Uterus (tissue), 2 donors: ENCODE results near the gene TXNIP.

Source experiments
- POLR2A ChIP-seq, 2 donors: fragments of 450-650 bp; IDR thresholded peaks; one replicate each; pipeline ENCODE4 v1.6.1; 2016; ENCODE audit warnings: antibody characterized with exemption in 2 of 2, mild to moderate bottlenecking in 1 of 2, moderate library complexity in 1 of 2
- TF ChIP-seq, protein P1 (sequence below), 4 experiments: fragments of 200-600 bp in 2 of 4; fragments of 450-650 bp in 2 of 4; sonication (generic) in 2 of 4; IDR thresholded peaks; one replicate each; pipeline ENCODE4 v1.5.1; 2016 to 2019; ENCODE audit warnings: antibody characterized with exemption in 4 of 4, mild to moderate bottlenecking in 2 of 4, moderate library complexity in 1 of 4

DNA sequence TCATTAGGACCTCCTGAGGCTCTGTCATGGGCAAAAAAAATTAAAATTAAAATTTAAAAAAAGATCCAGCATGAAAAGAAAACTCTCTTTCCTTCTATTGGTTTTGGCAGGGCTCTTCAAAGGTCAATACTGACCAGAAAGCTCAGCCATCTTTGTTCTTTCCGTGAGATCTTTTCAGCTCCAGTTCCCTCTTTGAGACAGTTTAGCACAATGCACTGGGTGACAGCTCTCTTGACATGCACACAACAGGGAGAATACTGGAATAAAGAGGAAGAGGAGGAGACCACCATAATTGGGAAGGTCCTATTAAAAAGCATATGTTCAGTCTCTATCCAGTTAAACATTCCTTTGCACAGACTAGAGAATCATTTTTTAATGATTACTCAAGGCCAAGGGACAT, 44.9 kb downstream of the TXNIP start:
- TF ChIP-seq, protein P1, sequence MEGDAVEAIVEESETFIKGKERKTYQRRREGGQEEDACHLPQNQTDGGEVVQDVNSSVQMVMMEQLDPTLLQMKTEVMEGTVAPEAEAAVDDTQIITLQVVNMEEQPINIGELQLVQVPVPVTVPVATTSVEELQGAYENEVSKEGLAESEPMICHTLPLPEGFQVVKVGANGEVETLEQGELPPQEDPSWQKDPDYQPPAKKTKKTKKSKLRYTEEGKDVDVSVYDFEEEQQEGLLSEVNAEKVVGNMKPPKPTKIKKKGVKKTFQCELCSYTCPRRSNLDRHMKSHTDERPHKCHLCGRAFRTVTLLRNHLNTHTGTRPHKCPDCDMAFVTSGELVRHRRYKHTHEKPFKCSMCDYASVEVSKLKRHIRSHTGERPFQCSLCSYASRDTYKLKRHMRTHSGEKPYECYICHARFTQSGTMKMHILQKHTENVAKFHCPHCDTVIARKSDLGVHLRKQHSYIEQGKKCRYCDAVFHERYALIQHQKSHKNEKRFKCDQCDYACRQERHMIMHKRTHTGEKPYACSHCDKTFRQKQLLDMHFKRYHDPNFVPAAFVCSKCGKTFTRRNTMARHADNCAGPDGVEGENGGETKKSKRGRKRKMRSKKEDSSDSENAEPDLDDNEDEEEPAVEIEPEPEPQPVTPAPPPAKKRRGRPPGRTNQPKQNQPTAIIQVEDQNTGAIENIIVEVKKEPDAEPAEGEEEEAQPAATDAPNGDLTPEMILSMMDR (IDR thresholded peaks at IDR 0.05): no peak
- no peak for TF ChIP-seq POLR2A (IDR thresholded peaks at IDR 0.05)
